H9 (cell line): Measurements from ENCODE around the gene ZNF488. TPM values are rescaled to one million over a fixed set of nuclear protein-coding genes. Genes with fewer than 3 reads are reported as not detected.

Experiments used
- DNase-seq: peaks from one replicate; pipeline ENCODE4 v3.0.0-alpha.2; 2017
- H2AFZ ChIP-seq: one replicate; pipeline ENCODE4 v1.6.1; 2013; ENCODE audit warnings: mild to moderate bottlenecking, low read length, control low read depth, moderate library complexity
- H2AK5ac ChIP-seq: 2 replicates; pipeline ENCODE4 v1.6.1; 2013; ENCODE audit warnings: low read length, control low read depth, mixed read lengths; ENCODE audit not compliant: insufficient read length
- H2BK120ac ChIP-seq: one replicate; pipeline ENCODE4 v1.6.1; 2013; ENCODE audit warnings: low read depth, mild to moderate bottlenecking, low read length, control low read depth, inconsistent platforms; ENCODE audit not compliant: poor library complexity, severe bottlenecking
- H2BK12ac ChIP-seq: 2 replicates; pipeline ENCODE4 v1.6.1; 2013; ENCODE audit warnings: low read length, control low read depth, mixed read lengths, low read depth; ENCODE audit not compliant: insufficient read length
- H2BK15ac ChIP-seq: 2 replicates; pipeline ENCODE4 v1.6.1; 2013; ENCODE audit warnings: low read depth, low read length, control low read depth
- H2BK20ac ChIP-seq: one replicate; pipeline ENCODE4 v1.6.1; 2013; ENCODE audit warnings: low read depth, mild to moderate bottlenecking, low read length, control low read depth, inconsistent platforms; ENCODE audit not compliant: poor library complexity, severe bottlenecking
- H2BK5ac ChIP-seq: 2 replicates; pipeline ENCODE4 v1.6.1; 2013; ENCODE audit warnings: low read length, control low read depth, mixed read lengths; ENCODE audit not compliant: insufficient read length
- H3K14ac ChIP-seq: 2 replicates; pipeline ENCODE4 v1.6.1; 2013; ENCODE audit warnings: low read length, control low read depth; ENCODE audit not compliant: insufficient read depth
- H3K18ac ChIP-seq: 2 replicates; pipeline ENCODE4 v1.6.1; 2013; ENCODE audit warnings: low read depth, mild to moderate bottlenecking, mixed read lengths, low read length, control low read depth; ENCODE audit not compliant: insufficient read length
- H3K23ac ChIP-seq: 2 replicates; pipeline ENCODE4 v1.6.1; 2013; ENCODE audit warnings: low read length, control low read depth, mixed read lengths, low read depth; ENCODE audit not compliant: insufficient read length
- H3K23me2 ChIP-seq: 2 replicates; pipeline ENCODE4 v1.6.1; 2013; ENCODE audit warnings: low read depth, mild to moderate bottlenecking, mixed read lengths, low read length, control low read depth; ENCODE audit not compliant: insufficient read length, poor library complexity, severe bottlenecking
- H3K27ac ChIP-seq: 2 replicates; pipeline ENCODE4 v1.5.1; 2013; ENCODE audit warnings: low read length, control low read depth, mixed read lengths, low read depth; ENCODE audit not compliant: insufficient read length
- H3K27me3 ChIP-seq: 2 replicates; pipeline ENCODE4 v1.6.1; 2013; ENCODE audit warnings: low read length, control low read depth, inconsistent platforms; ENCODE audit not compliant: insufficient read depth
- H3K4ac ChIP-seq: 2 replicates; pipeline ENCODE4 v1.6.1; 2013; ENCODE audit warnings: low read depth, mild to moderate bottlenecking, control low read depth, inconsistent platforms, low read length, moderate library complexity
- H3K4me1 ChIP-seq: 2 replicates; pipeline ENCODE4 v1.6.1; 2013; ENCODE audit warnings: low read length, control low read depth, inconsistent platforms; ENCODE audit not compliant: insufficient read depth
- H3K4me2 ChIP-seq: 2 replicates; pipeline ENCODE4 v1.6.1; 2013; ENCODE audit warnings: low read length, control low read depth, mixed read lengths; ENCODE audit not compliant: insufficient read length, insufficient read depth
- H3K56ac ChIP-seq: 2 replicates; pipeline ENCODE4 v1.6.1; 2013; ENCODE audit warnings: low read depth, mild to moderate bottlenecking, mixed read lengths, low read length, control low read depth; ENCODE audit not compliant: insufficient read length
- H3K79me1 ChIP-seq: 2 replicates; pipeline ENCODE4 v1.6.1; 2013; ENCODE audit warnings: low read depth, mild to moderate bottlenecking, moderate library complexity, low read length, control low read depth, inconsistent platforms; ENCODE audit not compliant: insufficient read depth, poor library complexity, severe bottlenecking
- H3K79me2 ChIP-seq: 2 replicates; pipeline ENCODE4 v1.6.1; 2013; ENCODE audit warnings: low read length, control low read depth, inconsistent platforms; ENCODE audit not compliant: insufficient read depth
- H3K9ac ChIP-seq: 2 replicates; pipeline ENCODE4 v1.6.1; 2013; ENCODE audit warnings: low read length, control low read depth, mixed read lengths; ENCODE audit not compliant: insufficient read length; ENCODE audit errors: extremely low read depth
- H3K9me3 ChIP-seq: one replicate; pipeline ENCODE4 v1.6.1; 2013; ENCODE audit warnings: low read depth, low read length, inconsistent platforms; ENCODE audit not compliant: control insufficient read depth
- H3T11ph ChIP-seq: one replicate; pipeline ENCODE4 v1.6.1; 2013; ENCODE audit warnings: mild to moderate bottlenecking, low read length, control low read depth, inconsistent platforms
- H4K20me1 ChIP-seq: one replicate; pipeline ENCODE4 v1.6.1; 2013; ENCODE audit not compliant: control insufficient read depth, insufficient read length, insufficient read depth
- H4K5ac ChIP-seq: 2 replicates; pipeline ENCODE4 v1.6.1; 2013; ENCODE audit warnings: low read depth, mild to moderate bottlenecking, mixed read lengths, low read length, control low read depth; ENCODE audit not compliant: insufficient read length
- H4K8ac ChIP-seq: replicated peaks from 2 replicates; pipeline ENCODE4 v1.6.1; 2013; ENCODE audit warnings: low read length, control low read depth, mixed read lengths, low read depth; ENCODE audit not compliant: insufficient read length
- H4K91ac ChIP-seq: 2 replicates; pipeline ENCODE4 v1.6.1; 2013; ENCODE audit warnings: low read depth, mild to moderate bottlenecking, moderate library complexity, mixed read lengths, low read length, control low read depth; ENCODE audit not compliant: insufficient read length
- H3K27ac Mint-ChIP-seq, 3 experiments: 2 replicates in 2 of 3; 3 replicates in 1 of 3; pipeline ENCODE4 v1.8.0; 2020 to 2021; ENCODE audit warnings: mixed read lengths in 3 of 3, mild to moderate bottlenecking in 1 of 3, moderate library complexity in 1 of 3
- H3K27me3 Mint-ChIP-seq: 2 replicates; pipeline ENCODE4 v1.8.0; 2021; ENCODE audit warnings: low read depth, mild to moderate bottlenecking, moderate library complexity, mixed read lengths
- H3K36me3 Mint-ChIP-seq, 3 experiments: 2 replicates in 2 of 3; 3 replicates in 1 of 3; pipeline ENCODE4 v1.8.0; 2020 to 2021; ENCODE audit warnings: low read depth in 3 of 3, mixed read lengths in 3 of 3; ENCODE audit not compliant: insufficient read depth in 1 of 3
- H3K4me1 Mint-ChIP-seq, 2 experiments: 2 replicates each; pipeline ENCODE4 v1.8.0; 2020; ENCODE audit warnings: mixed read lengths in 2 of 2
- H3K4me3 Mint-ChIP-seq, 2 experiments: 2 replicates in 1 of 2; 3 replicates in 1 of 2; pipeline ENCODE4 v1.8.0; 2020 to 2021; ENCODE audit warnings: mild to moderate bottlenecking in 2 of 2, mixed read lengths in 2 of 2, moderate library complexity in 1 of 2
- H3K9me3 Mint-ChIP-seq, 2 experiments: 2 replicates in 1 of 2; 3 replicates in 1 of 2; pipeline ENCODE4 v1.8.0; 2020; ENCODE audit warnings: mild to moderate bottlenecking in 2 of 2, mixed read lengths in 2 of 2, moderate library complexity in 1 of 2
- WGBS: extraction: QIAGEN DNeasy Blood & Tissue Kit; methylation state at CpG from one replicate; pipeline ENCODE4 v1.1.7; 2013; ENCODE audit warnings: missing lambda C conversion rate, low lambda C conversion rate, mixed read lengths; ENCODE audit not compliant: insufficient read length; ENCODE audit errors: extremely low coverage; 5-methylcytosine and 5-hydroxymethylcytosine counted together
- total RNA-seq: library from RNA; stranded (reverse); gene quantifications from 2 replicates; pipeline ENCODE4 v1.2.1, GENCODE V29; 2021
- TF ChIP-seq, protein P1 (sequence below): fragments of 200-600 bp; sonication (generic); conservative IDR thresholded peaks from 3 replicates; pipeline ENCODE4 v1.8.0; 2021; ENCODE audit warnings: antibody characterized with exemption, mild to moderate bottlenecking

Gene ZNF488
- total RNA-seq, 1 experiment from 2014 or later: 2.9 TPM

DNA sequence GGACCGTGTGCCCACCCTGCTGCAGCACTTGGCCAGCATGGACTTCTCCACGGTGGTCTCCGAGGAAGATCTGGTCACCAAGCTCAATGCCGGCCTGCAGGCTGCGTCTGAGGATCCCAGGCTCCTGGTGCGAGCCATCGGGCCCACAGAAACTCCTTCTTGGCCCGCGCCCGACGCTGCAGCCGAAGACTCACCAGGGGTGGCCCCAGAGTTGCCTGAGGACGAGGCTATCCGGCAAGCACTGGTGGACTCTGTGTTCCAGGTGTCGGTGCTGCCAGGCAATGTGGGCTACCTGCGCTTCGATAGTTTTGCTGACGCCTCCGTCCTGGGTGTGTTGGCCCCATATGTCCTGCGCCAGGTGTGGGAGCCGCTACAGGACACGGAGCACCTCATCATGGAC lies 34.6 kb downstream of the ZNF488 start:
- H3K4me2 ChIP-seq: no peak overlapping the region
- H3K4ac ChIP-seq: no peak overlapping the region
- no peak overlapping the region for H4K91ac ChIP-seq
- no peak for DNase-seq
- Mint-ChIP-seq H3K4me1 (peaks cover 0 to 4% of the 10 kb centered on the region in 2 experiments; a peak in 1 of 4 replicates), H3K27me3 (no peaks in the 10 kb centered on the region; the same call in none of the 2 replicates), H3K27ac (no peak overlapping the region), H3K4me3 (no peak overlapping the region; a peak in 1 of 5 replicates), H3K9me3 (no peaks in the 10 kb centered on the region), H3K36me3 (no peaks in the 10 kb centered on the region)
- no peak overlapping the region for H2BK120ac ChIP-seq
- H3K23me2 ChIP-seq: no peaks in the 10 kb centered on the region
- H3K79me2 ChIP-seq: no peaks in the 10 kb centered on the region
- H2BK15ac ChIP-seq: no peak overlapping the region
- no peak overlapping the region for H2BK5ac ChIP-seq
- H3K27me3 ChIP-seq: no peaks in the 10 kb centered on the region
- no peak overlapping the region for H3K56ac ChIP-seq
- H3K4me1 ChIP-seq: no peaks in the 10 kb centered on the region
- no peaks in the 10 kb centered on the region for H4K20me1 ChIP-seq
- H3K23ac ChIP-seq: no peak overlapping the region
- no peak overlapping the region for H2AK5ac ChIP-seq
- H3T11ph ChIP-seq: no peak overlapping the region
- no peak overlapping the region for H3K27ac ChIP-seq
- no peak overlapping the region for H2BK12ac ChIP-seq
- WGBS: no CpG with 5 or more reads among the region's 22 CpGs
- TF ChIP-seq, protein P1, sequence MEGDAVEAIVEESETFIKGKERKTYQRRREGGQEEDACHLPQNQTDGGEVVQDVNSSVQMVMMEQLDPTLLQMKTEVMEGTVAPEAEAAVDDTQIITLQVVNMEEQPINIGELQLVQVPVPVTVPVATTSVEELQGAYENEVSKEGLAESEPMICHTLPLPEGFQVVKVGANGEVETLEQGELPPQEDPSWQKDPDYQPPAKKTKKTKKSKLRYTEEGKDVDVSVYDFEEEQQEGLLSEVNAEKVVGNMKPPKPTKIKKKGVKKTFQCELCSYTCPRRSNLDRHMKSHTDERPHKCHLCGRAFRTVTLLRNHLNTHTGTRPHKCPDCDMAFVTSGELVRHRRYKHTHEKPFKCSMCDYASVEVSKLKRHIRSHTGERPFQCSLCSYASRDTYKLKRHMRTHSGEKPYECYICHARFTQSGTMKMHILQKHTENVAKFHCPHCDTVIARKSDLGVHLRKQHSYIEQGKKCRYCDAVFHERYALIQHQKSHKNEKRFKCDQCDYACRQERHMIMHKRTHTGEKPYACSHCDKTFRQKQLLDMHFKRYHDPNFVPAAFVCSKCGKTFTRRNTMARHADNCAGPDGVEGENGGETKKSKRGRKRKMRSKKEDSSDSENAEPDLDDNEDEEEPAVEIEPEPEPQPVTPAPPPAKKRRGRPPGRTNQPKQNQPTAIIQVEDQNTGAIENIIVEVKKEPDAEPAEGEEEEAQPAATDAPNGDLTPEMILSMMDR: no peak
- no peaks in the 10 kb centered on the region for H3K79me1 ChIP-seq
- H3K9me3 ChIP-seq: no peaks in the 10 kb centered on the region
- no peak overlapping the region for H3K14ac ChIP-seq
- H3K18ac ChIP-seq: no peak overlapping the region
- H2AFZ ChIP-seq: no peak overlapping the region
- H4K8ac ChIP-seq: no peak overlapping the region
- H3K9ac ChIP-seq: no peak overlapping the region
- H2BK20ac ChIP-seq: no peak overlapping the region
- H4K5ac ChIP-seq: no peak overlapping the region
